Inferior parietal cortex (tissue), 1 donor: ENCODE results near the gene FBXW11.
"Not testable (repeated sequence)": the region's sequence is repeated elsewhere in the genome, so short reads cannot be mapped to it uniquely, and the experiment has no call there.

Experiments
- DNase-seq: peaks from one replicate; pipeline ENCODE4 v3.0.0-alpha.2; 2016; ENCODE audit errors: extremely low spot score

Gene FBXW11

GRCh38 chr5:171954721-171955120, 51.7 kb downstream of the FBXW11 start:
- DNase-seq: no peak

- no peak for DNase-seq
Observed at GRCh38 chr5:171953860-171954701, 52.4 kb downstream of the FBXW11 start.

GRCh38 chr5:171952021-171952420, 54.4 kb downstream of the FBXW11 start:
- DNase-seq: no peak

- DNase-seq: no peak
Observed at GRCh38 chr5:171951218-171951617, 55.2 kb downstream of the FBXW11 start.

GRCh38 chr5:171946000-171946781, 60.2 kb downstream of the FBXW11 start:
- no peak for DNase-seq

- DNase-seq: no peak
Observed at GRCh38 chr5:171945476-171945875, 61.0 kb downstream of the FBXW11 start.

- no peak for DNase-seq
Observed at GRCh38 chr5:171945066-171945465, 61.4 kb downstream of the FBXW11 start.

- not testable (repeated sequence) for DNase-seq
Observed at GRCh38 chr5:171942112-171942516, 64.3 kb downstream of the FBXW11 start.

- DNase-seq: not testable (repeated sequence)
Observed at GRCh38 chr5:171941675-171942074, 64.8 kb downstream of the FBXW11 start.

- not testable (repeated sequence) for DNase-seq
Observed at GRCh38 chr5:171941275-171941674, 65.2 kb downstream of the FBXW11 start.

- no peak for DNase-seq
Observed at GRCh38 chr5:171939951-171940350, 66.5 kb downstream of the FBXW11 start.

GRCh38 chr5:171938358-171938757, 68.1 kb downstream of the FBXW11 start:
- DNase-seq: no peak

- DNase-seq: no peak
Observed at GRCh38 chr5:171937351-171937750, 69.1 kb downstream of the FBXW11 start.

GRCh38 chr5:171934586-171934985, 71.9 kb downstream of the FBXW11 start:
- no peak for DNase-seq

GRCh38 chr5:171931163-171931562, 75.3 kb downstream of the FBXW11 start:
- DNase-seq: no peak

GRCh38 chr5:171927345-171927941, 79.0 kb downstream of the FBXW11 start:
- no peak for DNase-seq

- DNase-seq: no peak
Observed at GRCh38 chr5:171926311-171926710, 80.1 kb downstream of the FBXW11 start.

- no peak for DNase-seq
Observed at GRCh38 chr5:171924493-171925122, 81.8 kb downstream of the FBXW11 start.

GRCh38 chr5:171920765-171921391, 85.6 kb downstream of the FBXW11 start:
- DNase-seq: no peak

- not testable (repeated sequence) for DNase-seq
Observed at GRCh38 chr5:171915700-171916099, 90.7 kb downstream of the FBXW11 start.

GRCh38 chr5:171914726-171915338, 91.6 kb downstream of the FBXW11 start:
- DNase-seq: no peak
